ENCODE data around the gene DLX3. TPM values are rescaled to one million over a fixed set of nuclear protein-coding genes. Genes with fewer than 3 reads are reported as not detected.
A peak's percentile ranks its signal among the peaks of the same experiment; 100 is the strongest.
"Not testable (repeated sequence)": the region's sequence is repeated elsewhere in the genome, so short reads cannot be mapped to it uniquely, and the experiment has no call there.

DLX3 gene
- total and polyA plus RNA-seq, 4 donors: 0.17 to 1.3 (median 0.64) TPM

- no peak overlapping the region for H3K4me3 ChIP-seq
- TF ChIP-seq CTCF (IDR thresholded peaks at IDR 0.05; ENCODE audit: control extremely low read depth, extremely low read depth): no peak
- ATAC-seq (ENCODE audit: insufficient read depth, low FRiP score) (no peak), DNase-seq (no peak)
- H3K36me3 ChIP-seq (ENCODE audit: control insufficient read depth in 4 of 4, insufficient read depth in 4 of 4, low read length in 4 of 4): no peaks in the 10 kb centered on the region
- H3K4me1 ChIP-seq (ENCODE audit: control insufficient read depth in 5 of 5, insufficient read depth in 5 of 5, low read length in 5 of 5): peaks cover 0 to 41% (median 18%) of the 10 kb centered on the region in 5 donors
- H3K9me3 ChIP-seq (ENCODE audit: control insufficient read depth in 4 of 4, insufficient read depth in 3 of 4, low read length in 3 of 4): no peaks in the 10 kb centered on the region
- no peak overlapping the region for H3K9ac ChIP-seq (ENCODE audit: insufficient read depth in 1 of 2, low read length in 2 of 2)
- H3K27ac ChIP-seq (ENCODE audit: low read depth in 1 of 2, low read length in 1 of 2): no peak overlapping the region
- 97 to 99% methylated on average over 5 of the region's 5 CpGs for WGBS, 2 donors
- no peaks in the 10 kb centered on the region for H3K27me3 ChIP-seq (ENCODE audit: control insufficient read depth in 3 of 3, insufficient read depth in 3 of 3, low read length in 2 of 3)
These were observed 47.2 kb upstream of the DLX3 start for GRCh38 chr17:50042211-50042610.

- 77 to 78% methylated on average over 5 of the region's 5 CpGs for WGBS, 2 donors
- not testable (repeated sequence) for H3K27ac ChIP-seq (ENCODE audit: low read depth in 1 of 2, low read length in 1 of 2); ATAC-seq (ENCODE audit: insufficient read depth, low FRiP score); H3K27me3 ChIP-seq (ENCODE audit: control insufficient read depth in 3 of 3, insufficient read depth in 3 of 3, low read length in 2 of 3); H3K4me3 ChIP-seq; H3K9me3 ChIP-seq (ENCODE audit: control insufficient read depth in 4 of 4, insufficient read depth in 3 of 4, low read length in 3 of 4); DNase-seq; H3K9ac ChIP-seq (ENCODE audit: insufficient read depth in 1 of 2, low read length in 2 of 2); H3K36me3 ChIP-seq (ENCODE audit: control insufficient read depth in 4 of 4, insufficient read depth in 4 of 4, low read length in 4 of 4)
- H3K4me1 ChIP-seq (ENCODE audit: control insufficient read depth in 5 of 5, insufficient read depth in 5 of 5, low read length in 5 of 5): peaks cover 0 to 48% (median 32%) of the 10 kb centered on the region in 5 donors
These were observed 45.5 kb upstream of the DLX3 start for GRCh38 chr17:50040496-50040895.

- Histone ChIP-seq H3K4me3 (no peak overlapping the region), H3K27me3 (ENCODE audit: control insufficient read depth in 3 of 3, insufficient read depth in 3 of 3, low read length in 2 of 3) (no peaks in the 10 kb centered on the region), H3K9me3 (ENCODE audit: control insufficient read depth in 4 of 4, insufficient read depth in 3 of 4, low read length in 3 of 4) (no peaks in the 10 kb centered on the region), H3K27ac (ENCODE audit: low read depth in 1 of 2, low read length in 1 of 2) (peak overlapping the region in 1 of 2 donors; percentile 54), H3K4me1 (ENCODE audit: control insufficient read depth in 5 of 5, insufficient read depth in 5 of 5, low read length in 5 of 5) (peaks cover 0 to 48% (median 35%) of the 10 kb centered on the region in 5 donors), H3K36me3 (ENCODE audit: control insufficient read depth in 4 of 4, insufficient read depth in 4 of 4, low read length in 4 of 4) (no peaks in the 10 kb centered on the region), H3K9ac (ENCODE audit: insufficient read depth in 1 of 2, low read length in 2 of 2) (no peak overlapping the region)
- ATAC-seq (ENCODE audit: insufficient read depth, low FRiP score) (no peak), DNase-seq (no peak)
- WGBS, 2 donors: 64 to 73% methylated on average over 4 of the region's 4 CpGs
- no peak for TF ChIP-seq CTCF (IDR thresholded peaks at IDR 0.05; ENCODE audit: control extremely low read depth, extremely low read depth)
These were observed 44.0 kb upstream of the DLX3 start for GRCh38 chr17:50039058-50039457.

GRCh38 chr17:50037321-50038107 is 42.5 kb upstream of the DLX3 start:
- no peak overlapping the region for H3K4me3 ChIP-seq
- peaks cover 0 to 53% (median 35%) of the 10 kb centered on the region in 5 donors for H3K4me1 ChIP-seq (ENCODE audit: control insufficient read depth in 5 of 5, insufficient read depth in 5 of 5, low read length in 5 of 5)
- peak; percentile 42 for ATAC-seq (ENCODE audit: insufficient read depth, low FRiP score)
- DNase-seq: peak; percentile 91 to 95 (median 93)
- TF ChIP-seq CTCF (IDR thresholded peaks at IDR 0.05; ENCODE audit: control extremely low read depth, extremely low read depth): no peak
- H3K27ac ChIP-seq (ENCODE audit: low read depth in 1 of 2, low read length in 1 of 2): peak overlapping the region in 1 of 2 donors; percentile 88
- no peak overlapping the region for H3K9ac ChIP-seq (ENCODE audit: insufficient read depth in 1 of 2, low read length in 2 of 2)
- 39 to 54% methylated on average over 14 of the region's 14 CpGs for whole genome bisulfite sequencing, 2 donors
- H3K9me3 ChIP-seq (ENCODE audit: control insufficient read depth in 4 of 4, insufficient read depth in 3 of 4, low read length in 3 of 4): no peaks in the 10 kb centered on the region
- no peaks in the 10 kb centered on the region for H3K27me3 ChIP-seq (ENCODE audit: control insufficient read depth in 3 of 3, insufficient read depth in 3 of 3, low read length in 2 of 3)
- H3K36me3 ChIP-seq (ENCODE audit: control insufficient read depth in 4 of 4, insufficient read depth in 4 of 4, low read length in 4 of 4): no peaks in the 10 kb centered on the region
